Neural cell (in vitro differentiated cells): ENCODE data around the gene FREY1. TPM values are rescaled to one million over a fixed set of nuclear protein-coding genes. Genes with fewer than 3 reads are reported as not detected.

Experiments
- H2AFZ ChIP-seq: fragments of 200-600, 300-800 bp; sonication (generic), shearing (Covaris generic); 2 replicates; pipeline ENCODE4 v1.6.0; 2014; ENCODE audit warnings: low read depth, mild to moderate bottlenecking, antibody characterized with exemption, low read length, moderate library complexity
- H3F3A ChIP-seq: fragments of 200-600 bp; shearing (Covaris generic); 2 replicates; pipeline ENCODE4 v1.6.1; 2016; ENCODE audit warnings: mild to moderate bottlenecking, moderate library complexity, mixed read lengths, antibody characterized with exemption, low read length; ENCODE audit not compliant: insufficient read depth, poor library complexity, severe bottlenecking
- H3K27ac ChIP-seq: fragments of 200-600, 300-800 bp; sonication (generic), shearing (Covaris generic); 2 replicates; pipeline ENCODE4 v1.5.1; 2014; ENCODE audit warnings: mild to moderate bottlenecking, low read length, moderate library complexity
- H3K27me3 ChIP-seq: fragments of 300-800, 200-600 bp; sonication (generic), shearing (Covaris generic); 2 replicates; pipeline ENCODE4 v1.6.0; 2014; ENCODE audit warnings: mild to moderate bottlenecking, low read depth, low read length, moderate library complexity; ENCODE audit not compliant: insufficient read depth
- H3K36me3 ChIP-seq: fragments of 300-800, 200-600 bp; sonication (generic), shearing (Covaris generic); 2 replicates; pipeline ENCODE4 v1.5.1; 2014; ENCODE audit warnings: mild to moderate bottlenecking, antibody characterized with exemption, low read length, moderate library complexity; ENCODE audit not compliant: insufficient read depth
- H3K4me2 ChIP-seq: fragments of 300-800, 200-600 bp; sonication (generic), shearing (Covaris generic); 2 replicates; pipeline ENCODE4 v1.6.0; 2014; ENCODE audit warnings: mild to moderate bottlenecking, low read length
- H3K4me3 ChIP-seq: fragments of 300-800, 200-600 bp; sonication (generic), shearing (Covaris generic); 2 replicates; pipeline ENCODE4 v1.5.1; 2014; ENCODE audit warnings: mild to moderate bottlenecking, low read length, moderate library complexity
- H3K79me2 ChIP-seq: fragments of 200-600 bp; shearing (Covaris generic); replicated peaks from 2 replicates; pipeline ENCODE4 v1.6.0; 2014; ENCODE audit warnings: mild to moderate bottlenecking, low read length, moderate library complexity; ENCODE audit not compliant: insufficient read depth
- H3K9ac ChIP-seq: fragments of 300-800, 200-600 bp; sonication (generic), shearing (Covaris generic); 2 replicates; pipeline ENCODE4 v1.6.1; 2016; ENCODE audit warnings: mild to moderate bottlenecking, low read length, mixed read lengths
- H3K9me2 ChIP-seq: fragments of 200-600 bp; shearing (Covaris generic); 2 replicates; pipeline ENCODE4 v1.6.1; 2016; ENCODE audit warnings: mild to moderate bottlenecking, low read length, mixed read lengths; ENCODE audit not compliant: insufficient read depth
- H3K9me3 ChIP-seq: fragments of 200-600, 300-800 bp; sonication (generic), shearing (Covaris generic); 2 replicates; pipeline ENCODE4 v1.6.1; 2016; ENCODE audit warnings: mild to moderate bottlenecking, mixed run types, low read length, moderate library complexity, mixed read lengths
- H4K20me1 ChIP-seq: fragments of 200-600 bp; shearing (Covaris generic); 2 replicates; pipeline ENCODE4 v1.6.1; 2016; ENCODE audit warnings: mild to moderate bottlenecking, mixed run types; ENCODE audit not compliant: insufficient read depth
- CTCF ChIP-seq: fragments of 450-650 bp; IDR thresholded peaks from 2 replicates; pipeline ENCODE4 v1.5.1; 2014; ENCODE audit warnings: antibody characterized with exemption, mild to moderate bottlenecking, moderate library complexity; ENCODE audit not compliant: poor library complexity, severe bottlenecking
- EP300 ChIP-seq: fragments of 450-650 bp; conservative IDR thresholded peaks from 2 replicates; pipeline ENCODE4 v1.6.1; 2014; ENCODE audit warnings: antibody characterized with exemption, mild to moderate bottlenecking, moderate library complexity; ENCODE audit not compliant: poor library complexity, severe bottlenecking
- EZH2 ChIP-seq: fragments of 200-600, 300-800 bp; shearing (Covaris generic), sonication (generic); IDR thresholded peaks from 2 replicates; pipeline ENCODE4 v1.6.1; 2014; ENCODE audit warnings: antibody characterized with exemption, low read length, borderline replicate concordance, mild to moderate bottlenecking; ENCODE audit not compliant: insufficient read depth, poor library complexity, severe bottlenecking
- MXI1 ChIP-seq: fragments of 450-650 bp; conservative IDR thresholded peaks from 2 replicates; pipeline ENCODE4 v1.6.1; 2014; ENCODE audit warnings: antibody characterized with exemption, mild to moderate bottlenecking; ENCODE audit not compliant: poor library complexity, severe bottlenecking
- POLR2AphosphoS5 ChIP-seq: IDR thresholded peaks from 2 replicates; pipeline ENCODE4 v1.6.1; 2012
- RAD21 ChIP-seq: fragments of 450-650 bp; conservative IDR thresholded peaks from 2 replicates; pipeline ENCODE4 v1.6.1; 2014; ENCODE audit warnings: antibody characterized with exemption, mild to moderate bottlenecking, moderate library complexity
- REST ChIP-seq: IDR thresholded peaks from 2 replicates; pipeline ENCODE4 v1.6.1; 2012; ENCODE audit warnings: borderline replicate concordance
- SMC3 ChIP-seq: fragments of 450-650 bp; conservative IDR thresholded peaks from 2 replicates; pipeline ENCODE4 v1.6.1; 2014; ENCODE audit warnings: antibody characterized with exemption, mild to moderate bottlenecking, moderate library complexity; ENCODE audit not compliant: poor library complexity
- TAF1 ChIP-seq: IDR thresholded peaks from 2 replicates; pipeline ENCODE4 v1.6.1; 2012; ENCODE audit warnings: low read depth
- polyA plus RNA-seq: library from polyadenylated mRNA; depleted of rRNA; stranded (reverse); fragments of >200 nt; gene quantifications from 2 replicates; pipeline ENCODE4 v1.2.3, GENCODE V29; 2014

FREY1 gene
- polyA plus RNA-seq, 1 donor from 2014 or later, result not detected

- TF ChIP-seq EZH2 (no peak), MXI1 (no peak), CTCF (no peak), EP300 (no peak), RAD21 (no peak), SMC3 (no peak), POLR2AphosphoS5 (no peak), REST (no peak), TAF1 (no peak)
- H3K4me3 ChIP-seq, result no peak overlapping the region
- H3K36me3 ChIP-seq, result peaks cover 5% of the 10 kb centered on the region
- no peak overlapping the region for H3K27ac ChIP-seq
- no peaks in the 10 kb centered on the region for H4K20me1 ChIP-seq
- H3K27me3 ChIP-seq, result no peaks in the 10 kb centered on the region
- no peaks in the 10 kb centered on the region for H3K9me3 ChIP-seq
- H3K9ac ChIP-seq, result no peak overlapping the region
- H3K4me2 ChIP-seq, result no peak overlapping the region
- H3F3A ChIP-seq, result no peaks in the 10 kb centered on the region
- no peaks in the 10 kb centered on the region for H3K79me2 ChIP-seq
- no peak overlapping the region for H2AFZ ChIP-seq
- H3K9me2 ChIP-seq, result no peaks in the 10 kb centered on the region
Measured at GRCh38 chr11:45939836-45940235, 32.8 kb upstream of the FREY1 start.

GRCh38 chr11:45937916-45938315, 30.8 kb upstream of the FREY1 start:
- no peak overlapping the region for H3K4me3 ChIP-seq
- no peak overlapping the region for H2AFZ ChIP-seq
- TF ChIP-seq CTCF, result no peak
- TF ChIP-seq EZH2, result no peak
- no peak for TF ChIP-seq REST
- no peak for TF ChIP-seq RAD21
- no peak for TF ChIP-seq TAF1
- no peak for TF ChIP-seq SMC3
- no peaks in the 10 kb centered on the region for H4K20me1 ChIP-seq
- H3K79me2 ChIP-seq, result no peaks in the 10 kb centered on the region
- no peak overlapping the region for H3K9ac ChIP-seq
- no peaks in the 10 kb centered on the region for H3K9me2 ChIP-seq
- no peaks in the 10 kb centered on the region for H3K27me3 ChIP-seq
- peaks cover 5% of the 10 kb centered on the region for H3K36me3 ChIP-seq
- H3K27ac ChIP-seq, result no peak overlapping the region
- no peak overlapping the region for H3K4me2 ChIP-seq
- H3K9me3 ChIP-seq, result no peaks in the 10 kb centered on the region
- no peaks in the 10 kb centered on the region for H3F3A ChIP-seq
